ENCODE data around the gene ZNF3.

The ZNF3 gene

DNA sequence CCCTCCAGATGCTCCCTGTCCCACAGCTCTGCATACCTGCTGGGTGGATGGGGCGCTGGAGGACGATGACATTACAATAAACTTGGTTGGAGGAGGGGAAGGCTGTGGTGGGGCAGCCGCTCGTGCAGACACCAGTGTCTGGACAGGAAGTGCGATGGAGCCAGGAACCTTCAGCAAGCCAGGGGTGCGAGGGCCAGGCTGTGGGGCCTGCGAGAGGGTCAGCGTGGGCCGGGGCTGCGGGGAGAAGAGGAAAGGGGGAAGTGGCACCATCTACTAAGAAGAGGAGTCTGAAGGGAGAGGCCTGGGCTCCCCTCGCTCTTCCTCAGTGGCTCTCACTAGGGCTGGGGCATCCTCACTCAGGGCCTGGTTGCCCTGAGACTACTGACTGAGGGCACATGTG, 26.4 kb upstream of the ZNF3 start:
- DNase-seq: no peak

DNA sequence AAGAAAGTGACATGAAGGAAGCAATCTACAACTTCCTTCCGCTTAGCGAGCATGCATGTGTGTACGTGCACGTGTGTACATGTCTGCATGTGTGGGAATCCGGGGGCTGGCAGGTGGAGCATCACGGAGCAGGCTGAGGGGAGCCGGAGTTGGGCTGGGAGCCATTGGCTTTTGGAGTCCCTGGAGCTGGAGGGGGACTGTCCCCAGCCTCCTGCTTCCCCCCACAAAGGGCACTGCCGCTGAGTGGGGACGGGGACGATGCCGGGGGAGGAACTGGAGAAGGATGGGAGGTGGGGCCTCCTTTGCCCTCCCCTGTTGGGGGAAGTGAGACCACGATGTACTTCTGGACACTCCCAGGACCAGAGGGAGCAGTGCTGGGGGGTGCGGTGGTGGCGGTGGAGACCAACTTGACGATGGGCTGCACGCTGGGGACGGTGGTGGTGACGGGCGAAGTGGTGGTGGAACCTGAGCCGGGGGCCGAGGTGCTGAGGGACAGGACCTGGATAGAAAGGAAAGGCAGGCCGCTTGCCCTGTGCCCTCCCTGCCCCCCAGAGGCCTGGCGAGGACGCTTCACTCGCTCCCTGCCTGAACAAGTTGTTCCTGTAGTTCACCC, 25.7 kb upstream of the ZNF3 start:
- no peak for DNase-seq

DNA sequence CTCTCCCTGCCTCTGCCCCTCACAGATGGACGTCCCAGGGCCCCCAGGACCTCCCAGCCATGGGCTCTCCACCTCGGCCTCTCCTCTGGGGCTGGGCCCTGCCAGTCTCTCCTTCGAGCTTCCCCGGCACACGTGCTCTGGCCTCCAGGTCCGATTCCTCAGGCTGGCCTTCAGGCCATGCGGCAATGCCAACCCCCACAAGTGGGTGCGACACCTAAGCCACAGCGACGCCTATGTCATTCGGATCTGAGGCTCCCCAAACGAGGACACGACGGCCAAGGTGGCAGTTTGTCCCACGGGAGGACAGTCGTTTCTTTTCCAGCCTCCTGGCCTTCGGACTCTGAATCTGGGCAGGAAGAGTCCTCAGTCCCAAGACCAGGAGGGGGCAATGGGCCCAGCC, 25.1 kb upstream of the ZNF3 start:
- no peak for DNase-seq

DNA sequence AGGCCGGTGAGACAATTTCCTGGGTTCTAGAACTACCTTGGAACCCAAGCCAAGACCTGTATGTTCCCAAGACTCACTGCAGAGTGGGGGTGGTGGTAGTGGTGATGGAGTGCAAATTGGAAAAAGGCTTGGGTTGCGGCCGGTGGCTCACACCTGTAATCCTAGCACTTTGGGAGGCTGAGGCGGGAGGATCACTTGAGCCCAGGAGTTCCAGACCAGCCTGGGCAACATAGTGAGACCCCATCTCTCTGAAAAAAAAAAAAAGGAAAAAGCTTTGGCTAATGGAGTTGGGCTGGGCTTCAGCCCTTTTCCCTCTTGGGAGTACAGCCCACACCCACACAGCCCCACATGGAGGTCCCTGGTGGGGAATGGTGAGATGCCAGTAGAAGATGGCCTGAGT, 24.0 kb upstream of the ZNF3 start:
- no peak for DNase-seq

DNA sequence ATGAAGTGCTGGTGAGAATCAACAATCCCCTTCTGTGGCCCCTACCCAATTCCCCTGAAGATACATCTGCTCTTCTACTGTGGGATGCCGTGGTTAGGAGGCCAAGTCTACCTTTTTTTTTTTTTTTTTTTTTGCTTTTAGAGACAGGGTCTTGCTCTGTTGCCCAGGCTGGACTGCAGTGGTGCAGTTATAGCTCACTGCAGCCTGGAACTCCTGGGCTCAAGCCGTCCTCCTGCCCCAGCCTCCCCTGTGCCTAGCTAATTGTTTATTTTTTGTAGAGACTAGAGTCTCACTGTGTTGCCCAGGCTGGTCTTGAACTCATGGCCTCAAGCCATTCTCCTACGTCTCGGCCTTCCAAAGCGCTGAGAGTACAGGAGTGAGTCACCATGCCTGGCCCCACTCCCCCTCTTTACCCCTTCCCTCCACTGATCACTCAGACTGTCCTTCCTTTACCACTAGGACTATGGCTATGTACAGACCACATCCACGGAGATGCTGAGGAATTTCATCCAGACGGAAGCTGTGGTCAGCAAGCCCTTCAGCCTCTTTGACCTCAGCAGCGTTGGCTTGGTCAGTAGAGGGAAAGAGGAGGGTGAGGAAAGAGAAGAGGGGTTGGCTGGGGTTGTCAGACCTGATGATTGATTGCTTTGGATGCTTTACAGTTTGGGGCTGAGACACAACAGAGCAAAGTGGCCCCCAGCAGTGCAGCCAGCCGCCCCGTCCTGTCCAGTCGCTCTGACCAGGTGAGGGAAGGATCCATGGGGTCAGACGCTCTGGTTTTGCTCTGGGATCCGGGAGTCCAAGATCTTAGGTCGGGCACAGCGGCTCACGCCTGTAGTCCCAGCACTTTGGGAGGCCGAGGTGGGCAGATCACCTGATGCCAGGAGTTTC, 21.7 kb upstream of the ZNF3 start:
- no peak for DNase-seq

DNA sequence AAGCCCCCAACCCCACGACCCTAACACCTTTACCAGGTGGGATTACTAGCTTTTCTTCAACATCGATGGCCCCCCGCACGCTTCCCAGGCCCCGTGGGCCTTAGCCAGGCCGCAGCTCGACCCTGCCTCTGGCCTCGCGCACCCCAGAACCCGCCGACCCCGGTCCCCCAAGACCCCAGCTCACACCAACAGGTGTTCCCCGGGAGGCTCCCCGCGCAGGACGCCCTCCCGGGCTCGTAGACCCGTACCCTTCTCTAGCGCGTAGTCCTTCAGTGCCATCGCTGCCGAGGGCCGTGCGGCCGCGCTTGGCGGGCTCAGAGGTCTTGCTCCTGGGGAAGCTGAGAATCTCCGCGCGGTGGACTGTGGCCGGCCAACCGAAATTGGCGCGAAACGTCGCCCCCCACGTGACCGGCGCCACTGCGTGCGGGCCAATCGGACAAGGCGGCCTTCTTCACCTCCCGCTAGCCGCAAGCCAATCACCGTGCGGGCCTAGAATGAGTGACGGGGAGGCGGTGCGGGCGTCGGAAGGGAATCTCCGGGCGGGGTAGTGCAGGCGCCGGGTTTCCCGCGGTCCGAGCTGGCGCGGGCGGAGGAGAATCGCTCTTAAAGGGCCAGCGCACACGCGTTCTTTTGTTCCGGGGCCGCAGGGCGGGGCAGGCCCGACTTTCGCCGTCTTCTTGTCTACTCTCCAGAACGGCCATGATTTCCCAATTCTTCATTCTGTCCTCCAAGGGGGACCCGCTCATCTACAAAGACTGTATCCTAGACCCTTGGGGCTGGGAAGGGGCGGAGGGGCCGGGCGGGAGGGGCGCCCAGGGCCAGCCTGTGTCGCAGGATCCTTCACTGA, 19.7 kb upstream of the ZNF3 start, which contains the start of the genes AP4M1 and MCM7:
TSS of gene AP4M1 (plus strand) at position 628 of the 847 bp plus-strand sequence. CDS start at position 700, 72 bp downstream.
TSS of gene MCM7 (minus strand) at position 382 of the 847 bp plus-strand sequence. CDS start at position 279, 103 bp downstream.
- peak; percentile 95 for DNase-seq

DNA sequence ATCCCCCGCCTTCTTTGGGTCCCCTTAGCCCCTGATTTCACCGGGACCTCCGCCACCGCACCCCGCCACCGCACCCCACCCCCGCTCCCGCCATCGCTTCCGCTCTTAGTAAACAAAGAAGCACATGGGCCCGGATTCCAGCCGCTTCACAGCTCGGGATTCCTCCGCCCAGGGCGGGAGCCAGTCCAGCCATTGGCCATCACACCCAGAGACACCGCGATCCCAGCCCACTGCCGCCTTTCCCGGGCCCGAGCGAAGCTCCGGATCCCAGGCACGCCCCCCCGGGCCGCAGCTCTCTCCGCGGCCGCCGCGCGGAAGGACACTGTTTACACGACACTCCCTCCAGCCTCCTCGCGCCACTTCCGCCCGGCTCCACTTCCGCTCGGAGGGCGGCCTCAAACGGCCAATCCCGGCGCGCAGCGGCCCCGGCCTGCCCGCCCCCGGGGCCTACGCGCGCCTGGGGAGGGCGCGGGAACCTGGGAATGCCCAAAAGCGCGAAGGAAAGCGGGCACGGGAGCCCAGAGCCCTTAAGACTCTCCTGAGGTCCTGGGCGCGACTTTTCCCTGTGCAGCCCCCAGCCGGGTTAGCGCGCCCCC, 19.0 kb upstream of the ZNF3 start:
- peak; percentile 86 for DNase-seq

DNA sequence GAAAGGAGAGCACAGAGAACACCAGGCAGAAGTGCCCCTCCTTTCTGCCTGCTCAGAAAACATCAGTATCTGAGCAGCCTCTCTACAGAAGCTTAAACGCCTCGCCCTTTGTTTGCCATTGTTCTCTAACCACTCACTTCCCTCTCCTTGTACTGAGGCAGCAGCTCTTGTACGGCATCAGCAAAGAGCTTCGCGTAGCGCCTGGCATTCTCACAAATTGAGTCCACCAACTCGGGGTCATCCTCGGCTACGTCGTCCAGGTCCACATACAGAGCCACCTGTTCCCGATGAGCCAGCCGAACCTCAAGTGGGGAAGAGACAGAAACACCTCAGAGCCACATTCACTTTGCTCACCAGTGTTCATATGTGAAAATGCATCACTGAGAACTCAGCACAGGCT, 17.9 kb upstream of the ZNF3 start:
- DNase-seq: no peak

DNA sequence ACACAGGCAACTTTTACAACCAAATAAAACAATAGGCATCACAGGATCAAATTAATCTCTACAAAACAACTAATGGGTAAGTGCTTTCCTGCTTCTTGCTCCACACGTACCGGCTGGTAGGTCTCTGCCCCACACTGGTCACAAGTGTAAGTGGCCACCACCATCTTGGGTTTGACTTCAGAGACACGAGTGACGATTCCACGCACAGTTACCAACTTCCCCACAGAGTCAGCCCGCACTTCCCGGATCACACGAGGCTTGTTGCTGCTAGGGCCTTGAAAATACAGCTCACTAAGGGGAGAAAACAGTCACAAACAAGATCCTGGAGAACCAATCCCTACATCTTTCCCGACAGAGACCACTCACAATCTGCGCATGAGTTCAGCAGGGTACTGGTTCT, 17.4 kb upstream of the ZNF3 start:
- DNase-seq: no peak

DNA sequence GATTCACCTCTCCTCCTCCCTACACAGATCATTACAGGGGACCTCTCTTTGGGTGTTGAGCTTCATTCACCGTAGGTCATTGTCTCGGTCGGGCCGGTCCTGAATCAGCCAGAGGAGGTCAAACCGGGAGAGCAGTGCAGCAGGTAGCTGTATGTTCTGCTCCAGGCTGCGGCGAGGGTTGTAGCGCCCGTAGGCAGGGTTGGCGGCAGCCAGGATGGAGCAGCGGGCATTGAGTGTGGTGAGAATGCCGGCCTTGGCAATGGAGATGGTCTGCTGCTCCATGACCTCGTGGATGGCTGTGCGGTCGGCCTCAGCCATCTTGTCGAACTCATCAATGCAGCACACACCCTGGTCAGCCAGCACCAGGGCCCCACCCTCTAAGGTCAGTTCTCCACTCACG, 14.2 kb upstream of the ZNF3 start:
- DNase-seq: no peak

DNA sequence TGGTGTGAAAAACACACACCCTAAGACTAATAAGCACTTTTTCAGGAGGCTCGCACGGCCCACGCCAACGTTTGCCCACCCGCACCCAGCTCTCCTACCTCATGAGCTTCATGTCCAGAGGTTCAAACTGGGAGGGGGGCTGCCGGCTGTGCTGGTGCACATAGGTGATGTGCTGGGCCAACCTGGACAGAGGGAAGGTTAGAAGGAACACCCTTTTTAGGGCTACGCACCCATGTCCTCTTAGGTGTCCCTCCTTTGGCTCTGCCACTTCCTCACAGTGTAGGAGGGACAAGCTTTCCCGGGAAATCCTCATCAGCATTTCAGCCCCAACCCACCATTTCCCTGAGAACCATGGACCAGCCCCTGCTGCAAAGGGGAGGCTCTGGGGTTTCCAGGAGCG, 13.8 kb upstream of the ZNF3 start:
- no peak for DNase-seq

DNA sequence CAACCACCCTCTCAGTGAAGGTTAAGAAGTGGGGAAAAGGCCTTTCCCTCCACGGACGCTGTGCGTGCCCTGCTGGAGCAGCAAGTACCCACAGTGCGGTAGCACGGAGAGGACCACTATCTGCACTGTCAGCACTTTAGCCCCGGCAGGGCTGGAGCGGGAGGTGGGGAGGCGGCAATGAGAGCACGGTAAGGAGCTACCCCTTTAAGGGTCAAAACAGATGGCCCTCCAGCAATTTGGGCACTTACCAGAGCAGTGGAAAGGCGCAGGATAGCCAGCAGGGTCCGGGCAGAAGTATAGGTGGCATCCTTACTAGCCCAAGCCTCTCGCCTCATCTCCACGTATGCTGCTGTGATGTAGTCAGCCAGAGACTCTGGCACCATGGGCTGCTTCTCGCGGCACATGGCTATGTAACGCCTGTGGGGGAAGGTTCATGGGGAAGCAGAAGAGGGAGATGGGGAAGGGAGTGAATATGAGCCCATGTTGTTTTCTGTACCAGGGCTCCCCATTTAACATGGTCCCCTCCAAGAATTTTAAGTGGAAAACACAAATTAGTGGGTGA, 12.5 kb upstream of the ZNF3 start:
- no peak for DNase-seq

DNA sequence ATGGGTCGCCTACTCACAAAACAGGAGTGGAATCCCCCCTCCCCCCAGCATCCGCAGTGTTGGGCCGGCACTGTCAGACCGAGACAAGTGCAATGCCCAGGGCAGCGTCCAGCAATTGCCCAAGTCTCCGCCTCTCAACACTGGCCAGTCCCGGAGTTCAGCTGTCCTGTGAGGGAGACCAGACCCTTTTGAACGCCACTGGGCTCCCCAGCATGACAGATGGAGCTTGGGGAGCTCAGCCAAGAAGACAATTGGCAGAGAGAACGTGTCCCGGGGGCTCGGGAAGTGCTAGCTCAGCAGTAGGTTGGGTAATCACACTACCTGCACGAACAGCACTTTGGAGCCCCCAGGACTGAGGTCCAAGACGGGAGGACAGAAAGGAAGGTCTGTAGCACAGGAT, 12.0 kb upstream of the ZNF3 start:
- DNase-seq: no peak

DNA sequence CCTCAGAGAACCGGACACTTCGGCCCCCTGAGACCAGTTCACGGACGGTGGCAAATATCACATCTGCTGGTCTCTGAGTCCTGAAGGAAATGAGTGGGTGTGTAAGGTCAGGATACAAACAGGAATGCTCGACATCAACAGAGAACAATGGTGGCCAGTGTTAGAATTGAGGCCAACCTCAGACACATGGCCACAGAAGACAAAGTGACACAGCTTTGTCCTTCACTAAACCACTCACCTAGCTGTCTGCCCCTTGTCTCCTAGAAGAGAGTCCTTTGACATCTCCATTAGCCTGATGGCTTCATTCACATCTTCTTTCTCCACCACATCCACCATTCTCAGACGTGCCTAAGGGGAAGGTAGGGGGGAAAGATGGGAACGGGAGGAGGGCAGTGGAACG, 11.5 kb upstream of the ZNF3 start:
- no peak for DNase-seq

DNA sequence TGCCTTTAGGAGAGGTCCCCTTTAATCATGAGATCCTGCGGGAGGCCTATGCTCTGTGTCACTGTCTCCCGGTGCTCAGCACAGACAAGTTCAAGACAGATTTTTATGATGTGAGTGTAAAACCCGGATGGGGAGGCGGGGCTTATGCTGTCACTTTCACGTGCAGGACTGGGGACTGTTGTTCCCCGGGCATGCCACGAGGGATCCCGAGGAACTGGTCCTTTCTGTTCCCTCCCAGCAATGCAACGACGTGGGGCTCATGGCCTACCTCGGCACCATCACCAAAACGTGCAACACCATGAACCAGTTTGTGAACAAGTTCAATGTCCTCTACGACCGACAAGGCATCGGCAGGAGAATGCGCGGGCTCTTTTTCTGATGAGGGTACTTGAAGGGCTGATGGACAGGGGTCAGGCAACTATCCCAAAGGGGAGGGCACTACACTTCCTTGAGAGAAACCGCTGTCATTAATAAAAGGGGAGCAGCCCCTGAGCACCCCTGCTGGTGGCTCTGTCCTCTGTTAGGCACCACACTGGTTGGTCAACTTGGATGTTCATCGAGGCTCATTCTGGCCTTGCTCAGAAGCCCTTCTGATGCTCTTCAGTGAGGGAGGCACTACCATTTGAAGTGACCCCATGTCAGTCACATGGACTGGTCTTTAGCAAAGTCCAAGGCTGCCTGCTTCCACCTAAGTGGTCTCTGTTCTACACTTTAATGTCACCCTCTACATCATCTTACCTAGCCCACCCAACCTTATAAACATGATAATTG, 10.1 kb upstream of the ZNF3 start:
- no peak for DNase-seq

DNA sequence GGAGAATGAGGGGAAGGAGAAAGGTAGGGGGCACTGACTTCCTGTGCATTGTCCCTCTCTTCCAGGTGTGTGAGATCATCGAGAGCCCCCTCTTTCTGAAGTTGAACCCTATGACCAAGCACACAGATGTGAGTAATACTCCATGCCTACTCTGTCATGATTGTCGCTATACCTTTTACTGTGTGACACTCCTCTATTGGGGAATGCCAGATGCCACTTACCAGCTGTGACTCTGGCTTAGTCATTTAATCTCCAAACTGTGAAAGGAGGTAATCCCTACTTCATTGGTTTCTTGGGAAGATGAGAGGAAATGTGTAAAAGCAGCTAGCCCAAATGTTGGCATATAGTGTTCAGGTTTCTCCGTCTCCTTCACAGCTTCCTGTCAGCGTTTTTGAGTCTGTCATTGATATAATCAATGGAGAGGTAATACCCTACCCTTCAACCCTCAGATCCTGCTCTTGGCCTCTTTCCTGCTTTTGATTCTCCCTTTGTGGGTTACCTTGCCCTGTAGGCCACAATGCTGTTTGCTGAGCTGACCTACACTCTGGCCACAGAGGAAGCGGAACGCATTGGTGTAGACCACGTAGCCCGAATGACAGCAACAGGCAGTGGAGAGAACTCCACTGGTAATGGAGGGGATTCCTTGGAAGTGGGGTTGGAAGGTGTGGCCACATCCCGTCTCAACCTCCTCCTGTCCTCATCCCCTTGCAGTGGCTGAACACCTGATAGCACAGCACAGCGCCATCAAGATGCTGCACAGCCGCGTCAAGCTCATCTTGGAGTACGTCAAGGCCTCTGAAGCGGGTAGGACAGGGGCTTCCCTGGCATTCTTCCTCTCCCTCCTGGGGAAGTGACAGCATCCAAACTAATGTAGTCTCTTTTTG, 9.2 kb upstream of the ZNF3 start:
- DNase-seq: no peak

DNA sequence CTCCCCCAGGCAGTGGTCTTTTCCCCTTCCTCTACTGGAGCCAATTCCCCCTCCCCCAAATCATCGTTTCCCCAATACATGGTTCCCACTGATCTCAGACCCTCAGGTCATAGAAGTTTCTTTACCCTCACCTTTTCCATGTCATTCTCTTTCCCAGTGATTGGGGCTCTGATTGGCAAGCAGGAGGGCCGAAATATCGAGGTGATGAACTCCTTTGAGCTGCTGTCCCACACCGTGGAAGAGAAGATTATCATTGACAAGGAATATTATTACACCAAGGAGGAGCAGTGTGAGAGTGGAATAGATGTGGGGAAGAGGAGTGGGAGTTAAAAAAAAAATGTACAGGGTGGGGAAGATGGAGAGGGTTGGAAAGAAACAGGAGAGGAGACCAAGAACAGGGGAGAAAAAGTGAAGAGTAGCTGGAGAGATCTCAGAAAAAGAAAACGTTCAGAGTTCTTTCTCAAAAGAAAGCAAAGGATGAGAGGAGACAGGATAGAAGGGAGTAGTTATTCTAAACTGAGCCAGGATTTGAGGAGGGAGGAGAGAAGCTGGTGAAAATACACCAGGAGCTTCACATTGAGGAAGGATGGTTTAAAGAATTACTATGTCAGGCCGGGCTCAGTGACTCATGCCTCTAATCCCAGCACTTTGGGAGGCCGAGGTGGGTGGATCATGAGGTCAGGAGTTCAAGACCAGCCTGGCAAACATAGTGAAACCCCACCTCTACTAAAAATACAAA, 8.1 kb upstream of the ZNF3 start:
- no peak for DNase-seq

DNA sequence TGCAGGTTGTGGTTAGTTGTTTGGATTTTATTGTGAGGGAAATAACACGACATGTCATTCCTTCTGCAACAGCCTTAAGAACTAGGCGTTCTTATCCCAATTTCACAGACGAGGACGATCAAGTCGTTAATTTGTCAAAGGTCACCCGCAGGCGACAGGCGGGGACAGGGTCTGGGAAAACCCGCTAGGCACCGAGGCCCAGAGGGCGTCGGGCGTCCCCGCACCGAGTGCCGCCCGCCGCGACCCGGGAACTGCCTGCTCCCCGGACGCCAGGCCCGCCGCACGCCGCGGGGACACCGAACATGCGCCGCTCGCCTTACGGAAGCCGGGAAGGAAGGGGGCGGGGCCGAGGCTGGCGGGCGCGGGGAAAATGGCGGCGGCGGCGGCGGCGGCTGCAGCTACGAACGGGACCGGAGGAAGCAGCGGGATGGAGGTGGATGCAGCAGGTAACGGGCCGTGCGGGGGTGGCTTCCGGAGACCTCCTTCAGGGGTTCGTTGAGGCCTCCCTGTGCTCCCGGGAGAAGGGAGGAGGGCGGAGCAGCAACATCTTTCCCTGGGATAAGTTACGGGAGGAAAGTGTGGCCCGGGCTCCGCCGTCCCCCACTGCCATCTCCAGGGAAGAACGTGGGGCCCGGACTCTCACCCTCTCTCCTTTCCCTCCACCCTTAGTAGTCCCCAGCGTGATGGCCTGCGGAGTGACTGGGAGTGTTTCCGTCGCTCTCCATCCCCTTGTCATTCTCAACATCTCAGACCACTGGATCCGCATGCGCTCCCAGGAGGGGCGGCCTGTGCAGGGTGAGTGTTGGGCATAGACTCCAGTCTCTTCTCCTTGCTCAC, 7.3 kb upstream of the ZNF3 start, which contains the start of gene COPS6:
TSS of gene COPS6 (plus strand) at position 349 of the 837 bp plus-strand sequence. CDS start at position 371, 22 bp downstream.
- DNase-seq: peak; percentile 91

DNA sequence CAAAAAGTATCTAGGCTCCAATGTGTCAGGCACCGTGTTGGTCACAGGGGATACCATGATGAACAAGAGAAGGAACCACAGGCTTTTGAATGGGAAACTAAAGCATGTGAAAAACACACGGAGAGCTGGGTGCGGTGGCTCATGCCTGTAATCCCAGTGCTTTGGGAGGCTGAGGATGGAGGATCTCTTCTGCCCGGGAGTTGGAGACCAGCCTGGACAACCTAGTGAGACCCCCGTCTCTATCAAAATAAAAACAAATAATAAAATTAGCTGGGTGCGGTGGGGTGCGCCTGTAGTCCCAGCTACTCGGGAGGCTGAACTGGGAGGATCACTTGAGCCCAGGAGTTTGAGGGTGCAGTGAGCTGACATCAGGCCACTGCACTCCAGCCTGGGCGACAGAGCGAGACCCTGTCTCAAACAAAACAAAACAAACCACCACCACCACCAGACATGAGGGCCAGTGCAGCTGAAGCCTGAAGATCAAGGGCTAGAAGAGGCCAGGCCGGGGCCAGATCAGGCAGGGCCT, 6.6 kb upstream of the ZNF3 start:
- DNase-seq: no peak

Data from stimulated activated CD4-positive, alpha-beta T cell treated with anti-CD3 and anti-CD28 coated beads, Interleukin-4, amount 100 ng/mL, for 1 hour (primary cell).